ENCODE results near the gene TEX14.
"Not testable (repeated sequence)": the region's sequence is repeated elsewhere in the genome, so short reads cannot be mapped to it uniquely, and the experiment has no call there.

The TEX14 gene

GRCh38 chr17:58568044-58568799 is 123.6 kb downstream of the TEX14 start:
- in situ Hi-C loops (cut with MboI; ENCODE audit: low sequenced_read_pairs), result no loop called here

- in situ Hi-C loops (cut with MboI; ENCODE audit: low sequenced_read_pairs), result no loop called here
Measured at GRCh38 chr17:58565389-58566311, 126.2 kb downstream of the TEX14 start.

GRCh38 chr17:58564971-58565370 is 126.9 kb downstream of the TEX14 start:
- in situ Hi-C loops (cut with MboI; ENCODE audit: low sequenced_read_pairs), result no loop called here

- in situ Hi-C loops (cut with MboI; ENCODE audit: low sequenced_read_pairs), result no loop called here
Measured at GRCh38 chr17:58564243-58564642, 127.6 kb downstream of the TEX14 start.

- in situ Hi-C loops (cut with MboI; ENCODE audit: low sequenced_read_pairs), result no loop called here
Measured at GRCh38 chr17:58560511-58560910, 131.3 kb downstream of the TEX14 start.

- in situ Hi-C loops (cut with MboI; ENCODE audit: low sequenced_read_pairs), result no loop called here
Measured at GRCh38 chr17:58557981-58558380, 133.9 kb downstream of the TEX14 start.

- in situ Hi-C loops (cut with MboI; ENCODE audit: low sequenced_read_pairs), result no loop called here
Measured at GRCh38 chr17:58556833-58557250, 135.0 kb downstream of the TEX14 start.

GRCh38 chr17:58555109-58555508 is 136.7 kb downstream of the TEX14 start:
- in situ Hi-C loops (cut with MboI; ENCODE audit: low sequenced_read_pairs), result not testable (repeated sequence)

- in situ Hi-C loops (cut with MboI; ENCODE audit: low sequenced_read_pairs), result no loop called here
Measured at GRCh38 chr17:58541249-58541648, 150.6 kb downstream of the TEX14 start.

GRCh38 chr17:58539698-58540097 is 152.1 kb downstream of the TEX14 start:
- in situ Hi-C loops (cut with MboI; ENCODE audit: low sequenced_read_pairs), result no loop called here

- in situ Hi-C loops (cut with MboI; ENCODE audit: low sequenced_read_pairs), result no loop called here
Measured at GRCh38 chr17:58538811-58539409, 152.9 kb downstream of the TEX14 start.

- in situ Hi-C loops (cut with MboI; ENCODE audit: low sequenced_read_pairs), result no loop called here
Measured at GRCh38 chr17:58537266-58537665, 154.6 kb downstream of the TEX14 start.

GRCh38 chr17:58536542-58536941 is 155.3 kb downstream of the TEX14 start:
- in situ Hi-C loops (cut with MboI; ENCODE audit: low sequenced_read_pairs), result no loop called here

- in situ Hi-C loops (cut with MboI; ENCODE audit: low sequenced_read_pairs), result no loop called here
Measured at GRCh38 chr17:58535431-58535830, 156.4 kb downstream of the TEX14 start.

- in situ Hi-C loops (cut with MboI; ENCODE audit: low sequenced_read_pairs), result no loop called here
Measured at GRCh38 chr17:58534901-58535421, 156.9 kb downstream of the TEX14 start.

GRCh38 chr17:58534331-58534730 is 157.5 kb downstream of the TEX14 start:
- in situ Hi-C loops (cut with MboI; ENCODE audit: low sequenced_read_pairs), result no loop called here

GRCh38 chr17:58533616-58534188 is 158.1 kb downstream of the TEX14 start:
- in situ Hi-C loops (cut with MboI; ENCODE audit: low sequenced_read_pairs), result no loop called here

GRCh38 chr17:58532555-58532951 is 159.3 kb downstream of the TEX14 start:
- in situ Hi-C loops (cut with MboI; ENCODE audit: low sequenced_read_pairs), result no loop called here

GRCh38 chr17:58531661-58532554 is 159.9 kb downstream of the TEX14 start:
- in situ Hi-C loops (cut with MboI; ENCODE audit: low sequenced_read_pairs), result no loop called here

- in situ Hi-C loops (cut with MboI; ENCODE audit: low sequenced_read_pairs), result no loop called here
Measured at GRCh38 chr17:58531122-58531521, 160.7 kb downstream of the TEX14 start.

Data from HL-60/S4 treated with phorbol 12-myristate 13-acetate at 8.2 ng/mL for 4 days and 3 days (cell line).